CD14-positive monocyte (primary cell): ENCODE data around the gene METTL6. TPM values are rescaled to one million over a fixed set of nuclear protein-coding genes. Genes with fewer than 3 reads are reported as not detected.
A peak's percentile ranks its signal among the peaks of the same experiment; 100 is the strongest.

Experiments used
- DNase-seq, 3 donors: peaks; one replicate each; pipeline ENCODE4 v3.0.0-alpha.2; 2011 to 2022
- H2AFZ ChIP-seq: 2 replicates; pipeline ENCODE4 v1.6.0; 2012; ENCODE audit warnings: mild to moderate bottlenecking, low read depth, low read length, inconsistent platforms; ENCODE audit not compliant: insufficient read depth, poor library complexity, severe bottlenecking
- H3K27ac ChIP-seq, 2 donors: 1 replicate in 1 of 2; 2 replicates in 1 of 2; pipeline ENCODE4 v1.5.1; 2012 to 2013; ENCODE audit warnings: low read length in 2 of 2, control low read depth in 1 of 2, inconsistent platforms in 1 of 2, low read depth in 1 of 2, mild to moderate bottlenecking in 1 of 2
- H3K27me3 ChIP-seq, 2 donors: one replicate each; pipeline versions ENCODE4 v1.6.0 to v1.6.1; 2011 to 2013; ENCODE audit warnings: low read length in 2 of 2; ENCODE audit not compliant: control insufficient read depth in 2 of 2, insufficient read depth in 2 of 2
- H3K36me3 ChIP-seq, 2 donors: replicated peaks in 1 of 2; 1 replicate in 1 of 2; 2 replicates in 1 of 2; pipeline versions ENCODE4 v1.5.1 to v1.6.1; 2012 to 2013; ENCODE audit warnings: low read length in 2 of 2, control low read depth in 1 of 2, inconsistent platforms in 1 of 2, mild to moderate bottlenecking in 1 of 2; ENCODE audit not compliant: insufficient read depth in 2 of 2, control insufficient read depth in 1 of 2
- H3K4me1 ChIP-seq, 2 donors: 1 replicate in 1 of 2; 2 replicates in 1 of 2; pipeline versions ENCODE4 v1.5.1 to v1.6.1; 2012 to 2013; ENCODE audit warnings: low read length in 2 of 2, control low read depth in 1 of 2, inconsistent platforms in 1 of 2, mild to moderate bottlenecking in 1 of 2, moderate library complexity in 1 of 2; ENCODE audit not compliant: insufficient read depth in 2 of 2, control insufficient read depth in 1 of 2
- H3K4me2 ChIP-seq: replicated peaks from 2 replicates; pipeline ENCODE3; 2012; ENCODE audit warnings: low read length, moderate library complexity, mild to moderate bottlenecking; ENCODE audit not compliant: poor library complexity, severe bottlenecking; ENCODE audit errors: extremely low read depth
- H3K4me3 ChIP-seq, 3 experiments: fragments of 200-600 bp in 1 of 3; sonication (generic) in 1 of 3; replicated peaks in 1 of 3; 1 replicate in 2 of 3; 2 replicates in 1 of 3; pipeline ENCODE4 v1.5.1; 2011 to 2013; ENCODE audit warnings: low read length in 3 of 3, mild to moderate bottlenecking in 3 of 3, control low read depth in 2 of 3, low read depth in 2 of 3, inconsistent platforms in 1 of 3, moderate library complexity in 1 of 3
- H3K79me2 ChIP-seq: 2 replicates; pipeline ENCODE4 v1.6.0; 2012; ENCODE audit warnings: mild to moderate bottlenecking, control low read depth, inconsistent platforms, low read length, moderate library complexity; ENCODE audit not compliant: insufficient read depth
- H3K9ac ChIP-seq: 2 replicates; pipeline ENCODE4 v1.6.0; 2017; ENCODE audit warnings: low read length, mild to moderate bottlenecking; ENCODE audit not compliant: insufficient read depth, poor library complexity, severe bottlenecking
- H3K9me3 ChIP-seq, 2 donors: replicated peaks in 1 of 2; 1 replicate in 1 of 2; 2 replicates in 1 of 2; pipeline versions ENCODE4 v1.5.1 to v1.6.1; 2012 to 2013; ENCODE audit warnings: low read length in 2 of 2, control low read depth in 1 of 2; ENCODE audit not compliant: control insufficient read depth in 1 of 2, insufficient read depth in 1 of 2
- H4K20me1 ChIP-seq: 2 replicates; pipeline ENCODE4 v1.6.0; 2012; ENCODE audit warnings: mild to moderate bottlenecking, low read length, control low read depth, moderate library complexity; ENCODE audit not compliant: insufficient read depth
- H3K27ac Mint-ChIP-seq, 7 donors: one replicate each; pipeline ENCODE4 v1.8.0; 2020; ENCODE audit warnings: mild to moderate bottlenecking in 7 of 7, mixed read lengths in 7 of 7, moderate library complexity in 6 of 7, inconsistent platforms in 2 of 7
- H3K27me3 Mint-ChIP-seq, 3 donors: one replicate each; pipeline ENCODE4 v1.8.0; 2021 to 2022; ENCODE audit warnings: low read depth in 3 of 3, mild to moderate bottlenecking in 3 of 3, mixed read lengths in 3 of 3, moderate library complexity in 3 of 3, inconsistent platforms in 1 of 3
- H3K36me3 Mint-ChIP-seq, 2 donors: one replicate each; pipeline ENCODE4 v1.8.0; 2020; ENCODE audit warnings: mixed read lengths in 2 of 2, inconsistent platforms in 1 of 2, mild to moderate bottlenecking in 1 of 2
- H3K4me1 Mint-ChIP-seq: one replicate; pipeline ENCODE4 v1.8.0; 2020; ENCODE audit warnings: mild to moderate bottlenecking, mixed read lengths
- H3K4me3 Mint-ChIP-seq, 2 donors: one replicate each; pipeline ENCODE4 v1.8.0; 2020; ENCODE audit warnings: mild to moderate bottlenecking in 2 of 2, mixed read lengths in 2 of 2, moderate library complexity in 1 of 2
- H3K9me3 Mint-ChIP-seq, 7 donors: one replicate each; pipeline ENCODE4 v1.8.0; 2020 to 2022; ENCODE audit warnings: mixed read lengths in 7 of 7, mild to moderate bottlenecking in 6 of 7, moderate library complexity in 6 of 7, inconsistent platforms in 2 of 7
- CTCF ChIP-seq: fragments of 200-600 bp; IDR thresholded peaks from one replicate; pipeline ENCODE4 v1.8.0; 2022; ENCODE audit warnings: antibody characterized with exemption, mild to moderate bottlenecking
- WGBS: methylation state at CpG from one replicate; pipeline ENCODE4 v1.1.5; 2013; ENCODE audit warnings: missing lambda C conversion rate; ENCODE audit not compliant: insufficient coverage; 5-methylcytosine and 5-hydroxymethylcytosine counted together
- intact Hi-C, 2 donors: fragments of 100-400 bp; cut with micrococcal nuclease; formaldehyde crosslinking; loops; one replicate each; pipeline versions ENCODE4 v1.15.0 to v1.15.1; 2023
- polyA plus RNA-seq, 3 donors: library from polyadenylated mRNA; depleted of rRNA in 1 of 3; unstranded in 2 of 3; stranded (reverse) in 1 of 3; fragments of 300-500 nt in 2 of 3; fragments of >200 nt in 1 of 3; fragmentation: Illumina TruSeq in 2 of 3; gene quantifications; 1 replicate in 2 of 3; 2 replicates in 1 of 3; pipeline ENCODE4 v1.2.3, GENCODE V29; 2012 to 2021

METTL6 gene
- polyA plus RNA-seq, 3 donors, result 4.4 to 15.1 (median 9.1) TPM

GRCh38 chr3:15452156-15452555, 24.8 kb upstream of the METTL6 start:
- Mint-ChIP-seq H3K4me3 (no peak overlapping the region), H3K27ac (no peak overlapping the region), H3K27me3 (peaks cover 0 to 4% (median 3%) of the 10 kb centered on the region in 3 donors), H3K9me3 (peaks cover 0 to 3% (median 0%) of the 10 kb centered on the region in 7 donors), H3K36me3 (peaks cover 11 to 16% of the 10 kb centered on the region in 2 donors), H3K4me1 (peaks cover 4% of the 10 kb centered on the region)
- no peaks in the 10 kb centered on the region for H3K9me3 ChIP-seq
- H3K79me2 ChIP-seq, result no peaks in the 10 kb centered on the region
- no peaks in the 10 kb centered on the region for H4K20me1 ChIP-seq
- peaks cover 0 to 5% of the 10 kb centered on the region in 2 donors for H3K4me1 ChIP-seq
- H3K4me3 ChIP-seq, result no peak overlapping the region
- intact Hi-C loops, result no loop called here
- H3K4me2 ChIP-seq, result no peak overlapping the region
- 90% methylated on average over 7 of the region's 9 CpGs for WGBS
- no peaks in the 10 kb centered on the region for H3K36me3 ChIP-seq
- TF ChIP-seq CTCF, result no peak
- no peaks in the 10 kb centered on the region for H3K27me3 ChIP-seq
- H3K9ac ChIP-seq, result no peak overlapping the region
- no peak overlapping the region for H3K27ac ChIP-seq
- DNase-seq, result no peak
- H2AFZ ChIP-seq, result no peak overlapping the region

GRCh38 chr3:15451216-15452113, 24.1 kb upstream of the METTL6 start:
- H3K4me1 ChIP-seq, result peaks cover 0 to 5% of the 10 kb centered on the region in 2 donors
- peaks cover 0 to 3% (median 0%) of the 10 kb centered on the region in 7 donors for H3K9me3 Mint-ChIP-seq
- H3K4me2 ChIP-seq, result no peak overlapping the region
- H3K9ac ChIP-seq, result no peak overlapping the region
- H3K27ac Mint-ChIP-seq, result peak overlapping the region in 1 of 7 donors; percentile 37
- WGBS, result 93% methylated on average over 12 of the region's 18 CpGs
- H4K20me1 ChIP-seq, result no peaks in the 10 kb centered on the region
- H3K79me2 ChIP-seq, result no peaks in the 10 kb centered on the region
- no peaks in the 10 kb centered on the region for H3K27me3 ChIP-seq
- H3K27me3 Mint-ChIP-seq, result peaks cover 0 to 4% (median 3%) of the 10 kb centered on the region in 3 donors
- intact Hi-C loops, result no loop called here
- no peak overlapping the region for H2AFZ ChIP-seq
- no peaks in the 10 kb centered on the region for H3K36me3 ChIP-seq
- no peak overlapping the region for H3K27ac ChIP-seq
- H3K4me3 ChIP-seq, result no peak overlapping the region
- H3K4me1 Mint-ChIP-seq, result peaks cover 4% of the 10 kb centered on the region
- TF ChIP-seq CTCF, result no peak
- no peak overlapping the region for H3K4me3 Mint-ChIP-seq
- H3K36me3 Mint-ChIP-seq, result peaks cover 11 to 16% of the 10 kb centered on the region in 2 donors
- no peak for DNase-seq
- no peaks in the 10 kb centered on the region for H3K9me3 ChIP-seq
